HTERT RPE-1 (cell line): ENCODE results near the gene PFAS.

Experiments used
- in situ Hi-C: fragments of 300-500 bp; cut with MboI; formaldehyde crosslinking; loops from 4 replicates; pipeline ENCODE4 v1.14.3; 2020; ENCODE audit warnings: low sequenced_read_pairs

Gene PFAS

GRCh38 chr17:8300226-8300625, 51.1 kb downstream of the PFAS start:
- in situ Hi-C loops, result no loop called here

- in situ Hi-C loops, result no loop called here
Measured at GRCh38 chr17:8300627-8301242, 51.6 kb downstream of the PFAS start.

GRCh38 chr17:8310601-8311123, 61.6 kb downstream of the PFAS start:
- in situ Hi-C loops, result no loop called here

- in situ Hi-C loops, result no loop called here
Measured at GRCh38 chr17:8311131-8311790, 62.2 kb downstream of the PFAS start.

- in situ Hi-C loops, result no loop called here
Measured at GRCh38 chr17:8312251-8312650, 63.2 kb downstream of the PFAS start.

- in situ Hi-C loops, result no loop called here
Measured at GRCh38 chr17:8312726-8313600, 63.9 kb downstream of the PFAS start.

- in situ Hi-C loops, result no loop called here
Measured at GRCh38 chr17:8314797-8315763, 66.0 kb downstream of the PFAS start.

GRCh38 chr17:8315764-8316217, 66.7 kb downstream of the PFAS start:
- in situ Hi-C loops, result no loop called here

- in situ Hi-C loops, result no loop called here
Measured at GRCh38 chr17:8318010-8318935, 69.2 kb downstream of the PFAS start.
